GM12864 (cell line): Measurements from ENCODE around the gene HECTD1.
"Not testable (repeated sequence)": the region's sequence is repeated elsewhere in the genome, so short reads cannot be mapped to it uniquely, and the experiment has no call there.

Experiments used
- DNase-seq: peaks from one replicate; pipeline ENCODE4 v3.0.0-alpha.2; 2011; ENCODE audit warnings: low read depth
- H3K4me3 ChIP-seq: 2 replicates; pipeline ENCODE4 v1.5.1; 2011; ENCODE audit warnings: mild to moderate bottlenecking, low read depth, low read length, control low read depth
- CTCF ChIP-seq: IDR thresholded peaks from 2 replicates; pipeline ENCODE4 v1.5.1; 2011; ENCODE audit warnings: low read depth, mild to moderate bottlenecking, moderate library complexity, low read length, control low read depth, inconsistent platforms; ENCODE audit errors: missing control alignments

The HECTD1 gene

GRCh38 chr14:31208546-31209424 lies 1.2 kb upstream of the HECTD1 start:
- DNase-seq = no peak
- TF ChIP-seq CTCF = no peak
- H3K4me3 ChIP-seq = peak overlapping the region; percentile 79

- no peak for TF ChIP-seq CTCF
- peak; percentile 55 for DNase-seq
- peak overlapping the region; percentile 79 for H3K4me3 ChIP-seq
Observed at GRCh38 chr14:31207287-31207754, 272 bp downstream of the HECTD1 start.

GRCh38 chr14:31206536-31207286 lies 882 bp downstream of the HECTD1 start:
- H3K4me3 ChIP-seq = peak overlapping the region; percentile 79
- TF ChIP-seq CTCF = no peak
- DNase-seq = peak; percentile 41

GRCh38 chr14:31205681-31206535 lies 1.7 kb downstream of the HECTD1 start:
- TF ChIP-seq CTCF = no peak
- H3K4me3 ChIP-seq = peak overlapping the region; percentile 79
- no peak for DNase-seq

- TF ChIP-seq CTCF = no peak
Observed at GRCh38 chr14:31204593-31205534, 2.7 kb downstream of the HECTD1 start.

GRCh38 chr14:31203899-31204592 lies 3.5 kb downstream of the HECTD1 start:
- H3K4me3 ChIP-seq, DNase-seq: not testable (repeated sequence)

More at GRCh38 chr14:31204593-31205534, 2.7 kb downstream of the HECTD1 start:
- no peak overlapping the region for H3K4me3 ChIP-seq
- no peak for DNase-seq
